Measurements from ENCODE around the gene PGM5.

Gene PGM5

GRCh38 chr9:68492806-68493205 lies 136.4 kb downstream of the PGM5 start:
- Histone ChIP-seq H3K27me3 (ENCODE audit: control insufficient read depth in 1 of 2, insufficient read depth in 2 of 2, low read length in 2 of 2) (peaks cover 0 to 3% of the 10 kb centered on the region in 2 donors), H3K4me3 (ENCODE audit: low read depth in 1 of 2, low read length in 2 of 2) (no peak overlapping the region), H3K9me3 (ENCODE audit: control insufficient read depth in 1 of 2, low read length in 2 of 2) (no peaks in the 10 kb centered on the region), H3K27ac (ENCODE audit: low read depth, low read length) (no peak overlapping the region), H3K36me3 (ENCODE audit: control insufficient read depth in 1 of 2, insufficient read depth in 2 of 2, low read length in 2 of 2) (no peaks in the 10 kb centered on the region), H3K9ac (ENCODE audit: low read depth in 1 of 2, low read length in 2 of 2) (no peak overlapping the region), H3K4me1 (ENCODE audit: control insufficient read depth in 1 of 2, insufficient read depth in 2 of 2, low read length in 2 of 2) (no peaks in the 10 kb centered on the region)

GRCh38 chr9:68493541-68493940 lies 137.1 kb downstream of the PGM5 start:
- H3K4me3 ChIP-seq (ENCODE audit: low read depth in 1 of 2, low read length in 2 of 2) = no peak overlapping the region
- H3K9me3 ChIP-seq (ENCODE audit: control insufficient read depth in 1 of 2, low read length in 2 of 2) = no peaks in the 10 kb centered on the region
- no peak overlapping the region for H3K9ac ChIP-seq (ENCODE audit: low read depth in 1 of 2, low read length in 2 of 2)
- no peak overlapping the region for H3K27ac ChIP-seq (ENCODE audit: low read depth, low read length)
- no peaks in the 10 kb centered on the region for H3K36me3 ChIP-seq (ENCODE audit: control insufficient read depth in 1 of 2, insufficient read depth in 2 of 2, low read length in 2 of 2)
- H3K27me3 ChIP-seq (ENCODE audit: control insufficient read depth in 1 of 2, insufficient read depth in 2 of 2, low read length in 2 of 2) = peaks cover 0 to 3% of the 10 kb centered on the region in 2 donors
- no peaks in the 10 kb centered on the region for H3K4me1 ChIP-seq (ENCODE audit: control insufficient read depth in 1 of 2, insufficient read depth in 2 of 2, low read length in 2 of 2)

GRCh38 chr9:68493958-68494577 lies 137.7 kb downstream of the PGM5 start:
- H3K4me3 ChIP-seq (ENCODE audit: low read depth in 1 of 2, low read length in 2 of 2) = no peak overlapping the region
- H3K4me1 ChIP-seq (ENCODE audit: control insufficient read depth in 1 of 2, insufficient read depth in 2 of 2, low read length in 2 of 2) = no peaks in the 10 kb centered on the region
- H3K36me3 ChIP-seq (ENCODE audit: control insufficient read depth in 1 of 2, insufficient read depth in 2 of 2, low read length in 2 of 2) = no peaks in the 10 kb centered on the region
- H3K27ac ChIP-seq (ENCODE audit: low read depth, low read length) = no peak overlapping the region
- no peak overlapping the region for H3K9ac ChIP-seq (ENCODE audit: low read depth in 1 of 2, low read length in 2 of 2)
- H3K27me3 ChIP-seq (ENCODE audit: control insufficient read depth in 1 of 2, insufficient read depth in 2 of 2, low read length in 2 of 2) = peaks cover 0 to 3% of the 10 kb centered on the region in 2 donors
- no peaks in the 10 kb centered on the region for H3K9me3 ChIP-seq (ENCODE audit: control insufficient read depth in 1 of 2, low read length in 2 of 2)

GRCh38 chr9:68495247-68495646 lies 138.8 kb downstream of the PGM5 start:
- H3K27me3 ChIP-seq (ENCODE audit: control insufficient read depth in 1 of 2, insufficient read depth in 2 of 2, low read length in 2 of 2) = peaks cover 0 to 3% of the 10 kb centered on the region in 2 donors
- H3K27ac ChIP-seq (ENCODE audit: low read depth, low read length) = no peak overlapping the region
- no peaks in the 10 kb centered on the region for H3K9me3 ChIP-seq (ENCODE audit: control insufficient read depth in 1 of 2, low read length in 2 of 2)
- H3K9ac ChIP-seq (ENCODE audit: low read depth in 1 of 2, low read length in 2 of 2) = no peak overlapping the region
- no peaks in the 10 kb centered on the region for H3K4me1 ChIP-seq (ENCODE audit: control insufficient read depth in 1 of 2, insufficient read depth in 2 of 2, low read length in 2 of 2)
- no peak overlapping the region for H3K4me3 ChIP-seq (ENCODE audit: low read depth in 1 of 2, low read length in 2 of 2)
- no peaks in the 10 kb centered on the region for H3K36me3 ChIP-seq (ENCODE audit: control insufficient read depth in 1 of 2, insufficient read depth in 2 of 2, low read length in 2 of 2)

GRCh38 chr9:68496356-68496755 lies 139.9 kb downstream of the PGM5 start:
- no peaks in the 10 kb centered on the region for H3K9me3 ChIP-seq (ENCODE audit: control insufficient read depth in 1 of 2, low read length in 2 of 2)
- H3K4me3 ChIP-seq (ENCODE audit: low read depth in 1 of 2, low read length in 2 of 2) = no peak overlapping the region
- peaks cover 0 to 3% of the 10 kb centered on the region in 2 donors for H3K27me3 ChIP-seq (ENCODE audit: control insufficient read depth in 1 of 2, insufficient read depth in 2 of 2, low read length in 2 of 2)
- H3K36me3 ChIP-seq (ENCODE audit: control insufficient read depth in 1 of 2, insufficient read depth in 2 of 2, low read length in 2 of 2) = no peaks in the 10 kb centered on the region
- H3K9ac ChIP-seq (ENCODE audit: low read depth in 1 of 2, low read length in 2 of 2) = no peak overlapping the region
- no peak overlapping the region for H3K27ac ChIP-seq (ENCODE audit: low read depth, low read length)
- no peaks in the 10 kb centered on the region for H3K4me1 ChIP-seq (ENCODE audit: control insufficient read depth in 1 of 2, insufficient read depth in 2 of 2, low read length in 2 of 2)

GRCh38 chr9:68497629-68498028 lies 141.2 kb downstream of the PGM5 start:
- Histone ChIP-seq H3K27me3 (ENCODE audit: control insufficient read depth in 1 of 2, insufficient read depth in 2 of 2, low read length in 2 of 2) (peaks cover 0 to 3% of the 10 kb centered on the region in 2 donors), H3K9ac (ENCODE audit: low read depth in 1 of 2, low read length in 2 of 2) (no peak overlapping the region), H3K27ac (ENCODE audit: low read depth, low read length) (no peak overlapping the region), H3K36me3 (ENCODE audit: control insufficient read depth in 1 of 2, insufficient read depth in 2 of 2, low read length in 2 of 2) (no peaks in the 10 kb centered on the region), H3K9me3 (ENCODE audit: control insufficient read depth in 1 of 2, low read length in 2 of 2) (no peaks in the 10 kb centered on the region), H3K4me3 (ENCODE audit: low read depth in 1 of 2, low read length in 2 of 2) (no peak overlapping the region), H3K4me1 (ENCODE audit: control insufficient read depth in 1 of 2, insufficient read depth in 2 of 2, low read length in 2 of 2) (no peaks in the 10 kb centered on the region)

- H3K36me3 ChIP-seq (ENCODE audit: control insufficient read depth in 1 of 2, insufficient read depth in 2 of 2, low read length in 2 of 2) = no peaks in the 10 kb centered on the region
- no peak overlapping the region for H3K4me3 ChIP-seq (ENCODE audit: low read depth in 1 of 2, low read length in 2 of 2)
- no peaks in the 10 kb centered on the region for H3K4me1 ChIP-seq (ENCODE audit: control insufficient read depth in 1 of 2, insufficient read depth in 2 of 2, low read length in 2 of 2)
- no peaks in the 10 kb centered on the region for H3K9me3 ChIP-seq (ENCODE audit: control insufficient read depth in 1 of 2, low read length in 2 of 2)
- no peak overlapping the region for H3K27ac ChIP-seq (ENCODE audit: low read depth, low read length)
- no peak overlapping the region for H3K9ac ChIP-seq (ENCODE audit: low read depth in 1 of 2, low read length in 2 of 2)
- H3K27me3 ChIP-seq (ENCODE audit: control insufficient read depth in 1 of 2, insufficient read depth in 2 of 2, low read length in 2 of 2) = peaks cover 0 to 3% of the 10 kb centered on the region in 2 donors
Observed at GRCh38 chr9:68498816-68499215, 142.4 kb downstream of the PGM5 start.

GRCh38 chr9:68500457-68501381 lies 144.3 kb downstream of the PGM5 start:
- H3K36me3 ChIP-seq (ENCODE audit: control insufficient read depth in 1 of 2, insufficient read depth in 2 of 2, low read length in 2 of 2) = no peaks in the 10 kb centered on the region
- no peaks in the 10 kb centered on the region for H3K9me3 ChIP-seq (ENCODE audit: control insufficient read depth in 1 of 2, low read length in 2 of 2)
- H3K9ac ChIP-seq (ENCODE audit: low read depth in 1 of 2, low read length in 2 of 2) = no peak overlapping the region
- H3K27ac ChIP-seq (ENCODE audit: low read depth, low read length) = no peak overlapping the region
- H3K4me1 ChIP-seq (ENCODE audit: control insufficient read depth in 1 of 2, insufficient read depth in 2 of 2, low read length in 2 of 2) = peaks cover 0 to 2% of the 10 kb centered on the region in 2 donors
- no peak overlapping the region for H3K4me3 ChIP-seq (ENCODE audit: low read depth in 1 of 2, low read length in 2 of 2)
- peaks cover 0 to 3% of the 10 kb centered on the region in 2 donors for H3K27me3 ChIP-seq (ENCODE audit: control insufficient read depth in 1 of 2, insufficient read depth in 2 of 2, low read length in 2 of 2)

- Histone ChIP-seq H3K27me3 (ENCODE audit: control insufficient read depth in 1 of 2, insufficient read depth in 2 of 2, low read length in 2 of 2) (no peaks in the 10 kb centered on the region), H3K36me3 (ENCODE audit: control insufficient read depth in 1 of 2, insufficient read depth in 2 of 2, low read length in 2 of 2) (no peaks in the 10 kb centered on the region), H3K9ac (ENCODE audit: low read depth in 1 of 2, low read length in 2 of 2) (no peak overlapping the region), H3K9me3 (ENCODE audit: control insufficient read depth in 1 of 2, low read length in 2 of 2) (no peaks in the 10 kb centered on the region), H3K4me1 (ENCODE audit: control insufficient read depth in 1 of 2, insufficient read depth in 2 of 2, low read length in 2 of 2) (peaks cover 0 to 6% of the 10 kb centered on the region in 2 donors), H3K4me3 (ENCODE audit: low read depth in 1 of 2, low read length in 2 of 2) (no peak overlapping the region), H3K27ac (ENCODE audit: low read depth, low read length) (no peak overlapping the region)
Observed at GRCh38 chr9:68502279-68502678, 145.9 kb downstream of the PGM5 start.

GRCh38 chr9:68505681-68506409 lies 149.4 kb downstream of the PGM5 start:
- Histone ChIP-seq H3K4me3 (ENCODE audit: low read depth in 1 of 2, low read length in 2 of 2) (no peak overlapping the region), H3K9me3 (ENCODE audit: control insufficient read depth in 1 of 2, low read length in 2 of 2) (no peaks in the 10 kb centered on the region), H3K9ac (ENCODE audit: low read depth in 1 of 2, low read length in 2 of 2) (no peak overlapping the region), H3K36me3 (ENCODE audit: control insufficient read depth in 1 of 2, insufficient read depth in 2 of 2, low read length in 2 of 2) (peaks cover 0 to 2% of the 10 kb centered on the region in 2 donors), H3K27ac (ENCODE audit: low read depth, low read length) (no peak overlapping the region), H3K4me1 (ENCODE audit: control insufficient read depth in 1 of 2, insufficient read depth in 2 of 2, low read length in 2 of 2) (peaks cover 0 to 6% of the 10 kb centered on the region in 2 donors), H3K27me3 (ENCODE audit: control insufficient read depth in 1 of 2, insufficient read depth in 2 of 2, low read length in 2 of 2) (no peaks in the 10 kb centered on the region)

Data from duodenal mucosa (tissue), 2 donors.